ENCODE data around the gene NUDT9. TPM values are rescaled to one million over a fixed set of nuclear protein-coding genes. Genes with fewer than 3 reads are reported as not detected.

NUDT9 gene
- total RNA-seq, 4 donors from 2014 or later: 23.1 to 40.9 (median 39.0) TPM

- Histone ChIP-seq H3K27me3 (no peaks in the 10 kb centered on the region), H3K4me3 (no peak overlapping the region), H3K27ac (no peak overlapping the region), H3K4me1 (no peaks in the 10 kb centered on the region), H3K36me3 (no peaks in the 10 kb centered on the region), H3K9me3 (no peaks in the 10 kb centered on the region)
- intact Hi-C loops (cut with DNase I; ENCODE audit: low total_unique reads): loop anchor here (10.0 kb wide), 1 partner anchor 77 kb away; no protein-coding TSS in a partner anchor
- no peak for DNase-seq
- TF ChIP-seq CTCF (IDR thresholded peaks at IDR 0.05) (no peak), POLR2A (IDR thresholded peaks at IDR 0.05) (no peak)
Observed at GRCh38 chr4:87462102-87462501, 39.7 kb downstream of the NUDT9 start.

- Histone ChIP-seq H3K9me3 (no peaks in the 10 kb centered on the region), H3K4me3 (no peak overlapping the region), H3K27me3 (no peaks in the 10 kb centered on the region), H3K4me1 (no peaks in the 10 kb centered on the region), H3K27ac (peak overlapping the region; percentile 36 to 70), H3K36me3 (no peaks in the 10 kb centered on the region)
- DNase-seq: no peak
- TF ChIP-seq CTCF (IDR thresholded peaks at IDR 0.05) (peak; percentile 56 to 68 (median 64)), POLR2A (IDR thresholded peaks at IDR 0.05) (no peak)
- intact Hi-C loops (cut with DNase I; ENCODE audit: low total_unique reads): loop anchor here (10.0 kb wide), 1 partner anchor 81 kb away; no protein-coding TSS in a partner anchor
Observed at GRCh38 chr4:87465739-87466366, 43.5 kb downstream of the NUDT9 start.

- no peaks in the 10 kb centered on the region for H3K4me1 ChIP-seq
- H3K27me3 ChIP-seq: no peaks in the 10 kb centered on the region
- intact Hi-C loops (cut with DNase I; ENCODE audit: low total_unique reads): loop anchor here (10.0 kb wide), 1 partner anchor 85 kb away; no protein-coding TSS in a partner anchor
- H3K36me3 ChIP-seq: no peaks in the 10 kb centered on the region
- H3K4me3 ChIP-seq: no peak overlapping the region
- H3K27ac ChIP-seq: peak overlapping the region; percentile 63 to 70
- no peaks in the 10 kb centered on the region for H3K9me3 ChIP-seq
- DNase-seq: no peak
- TF ChIP-seq POLR2A (IDR thresholded peaks at IDR 0.05): no peak
- no peak for TF ChIP-seq CTCF (IDR thresholded peaks at IDR 0.05)
Observed at GRCh38 chr4:87469390-87469789, 47.0 kb downstream of the NUDT9 start.

- intact Hi-C loops (cut with DNase I; ENCODE audit: low total_unique reads): no loop called here
Observed at GRCh38 chr4:87476934-87477333, 54.6 kb downstream of the NUDT9 start.

More at GRCh38 chr4:87476934-87477333, 54.6 kb downstream of the NUDT9 start:
- Histone ChIP-seq H3K27ac (peak overlapping the region; percentile 12 to 45), H3K4me3 (no peak overlapping the region), H3K9me3 (no peaks in the 10 kb centered on the region), H3K36me3 (no peaks in the 10 kb centered on the region), H3K27me3 (no peaks in the 10 kb centered on the region), H3K4me1 (no peaks in the 10 kb centered on the region)
- TF ChIP-seq CTCF (IDR thresholded peaks at IDR 0.05) (no peak), POLR2A (IDR thresholded peaks at IDR 0.05) (no peak)
- DNase-seq: no peak
